ENCODE data around the gene CD22.
"Not testable (repeated sequence)": the region's sequence is repeated elsewhere in the genome, so short reads cannot be mapped to it uniquely, and the experiment has no call there.

CD22 gene

DNA sequence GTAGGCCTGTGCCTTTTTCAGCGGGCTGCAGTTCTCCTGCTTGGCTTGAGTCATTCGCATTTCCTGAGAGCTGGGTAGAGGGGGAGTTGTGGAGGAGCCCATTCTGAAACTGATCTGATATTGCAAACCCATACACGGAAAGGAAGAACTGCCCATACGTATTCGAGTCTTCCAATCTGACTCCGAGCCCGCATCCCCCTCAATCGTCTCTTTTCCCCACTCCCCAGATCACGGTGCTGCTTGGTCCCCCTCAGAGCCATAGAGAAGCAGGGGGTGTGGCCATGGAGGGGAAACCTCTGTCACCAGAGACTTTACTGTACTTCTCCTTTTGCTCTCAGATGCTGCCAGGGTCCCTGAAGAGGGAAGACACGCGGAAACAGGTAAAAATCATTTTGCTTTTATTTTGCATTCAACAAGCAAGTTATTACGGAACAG is at the start of gene CD22:
TSS of gene CD22 (plus strand) at position 337 of the 435 bp plus-strand sequence. CDS start 2,854 bp downstream, outside the sequence.
- peak; percentile 34 for DNase-seq

- no peak for DNase-seq
Measured at GRCh38 chr19:35279374-35279773, 49.6 kb upstream of the CD22 start.

- no peak for DNase-seq
Measured at GRCh38 chr19:35279985-35280821, 48.8 kb upstream of the CD22 start.

GRCh38 chr19:35281303-35281702 is 47.7 kb upstream of the CD22 start:
- DNase-seq: no peak

DNA sequence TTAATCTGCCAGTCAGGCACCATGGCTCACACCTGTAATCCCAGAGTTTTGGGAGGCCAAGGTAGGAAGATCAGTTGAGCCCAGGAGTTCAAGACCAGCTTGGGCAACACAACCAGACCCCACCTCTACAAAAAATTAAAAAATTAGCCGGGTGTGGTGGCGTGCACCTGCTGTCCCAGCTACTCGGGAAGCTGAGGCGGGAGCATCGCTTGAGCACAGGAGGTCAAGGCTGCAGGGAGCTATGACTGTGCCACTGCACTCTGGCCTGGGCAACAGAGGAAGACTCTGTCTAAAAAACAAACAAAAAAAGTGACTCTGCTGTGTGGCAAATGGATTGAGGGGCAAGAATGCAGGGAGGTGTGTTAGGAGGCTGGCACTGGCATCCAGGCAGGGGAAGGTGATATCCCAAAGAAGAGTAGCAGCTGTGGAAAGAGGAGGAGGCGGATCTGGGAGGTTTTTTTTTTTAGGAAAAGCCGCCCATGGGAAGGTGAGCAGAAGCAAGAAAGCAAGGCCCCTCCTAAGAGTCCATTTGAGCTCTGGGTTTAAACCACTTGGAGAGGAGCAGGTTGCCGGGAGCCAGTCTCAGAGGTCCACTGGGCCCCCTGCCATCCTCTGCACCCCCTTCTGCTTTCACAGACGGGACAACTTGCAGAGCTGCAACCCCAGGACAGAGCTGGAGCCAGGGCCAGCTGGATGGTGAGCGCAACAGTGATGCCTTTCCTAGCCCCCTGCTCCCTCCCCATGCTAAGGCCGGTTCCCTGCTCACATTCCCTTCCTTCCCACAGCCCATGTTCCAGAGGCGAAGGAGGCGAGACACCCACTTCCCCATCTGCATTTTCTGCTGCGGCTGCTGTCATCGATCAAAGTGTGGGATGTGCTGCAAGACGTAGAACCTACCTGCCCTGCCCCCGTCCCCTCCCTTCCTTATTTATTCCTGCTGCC is 44.6 kb upstream of the CD22 start:
- DNase-seq: no peak

GRCh38 chr19:35285095-35285449 is 43.9 kb upstream of the CD22 start:
- DNase-seq: no peak

DNA sequence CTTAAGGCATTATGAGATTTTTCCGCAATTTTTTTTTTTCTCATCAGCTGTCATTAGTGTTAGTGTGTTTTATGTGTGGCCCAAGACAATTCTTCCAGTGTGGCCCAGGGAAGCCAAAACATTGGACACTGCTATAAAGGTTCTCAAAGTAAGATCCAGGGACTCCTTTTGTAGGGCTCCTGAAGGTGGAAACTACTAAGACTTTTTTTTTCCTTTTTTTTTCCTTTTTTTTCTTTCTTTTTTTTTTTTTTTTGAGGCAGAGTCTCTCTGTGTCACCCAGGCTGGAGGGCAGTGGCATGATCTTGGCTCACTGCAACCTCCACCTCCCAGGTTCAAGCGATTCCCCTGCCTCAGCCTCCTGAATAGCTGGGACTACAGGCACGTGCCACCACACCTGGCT is 43.5 kb upstream of the CD22 start:
- DNase-seq: not testable (repeated sequence)

DNA sequence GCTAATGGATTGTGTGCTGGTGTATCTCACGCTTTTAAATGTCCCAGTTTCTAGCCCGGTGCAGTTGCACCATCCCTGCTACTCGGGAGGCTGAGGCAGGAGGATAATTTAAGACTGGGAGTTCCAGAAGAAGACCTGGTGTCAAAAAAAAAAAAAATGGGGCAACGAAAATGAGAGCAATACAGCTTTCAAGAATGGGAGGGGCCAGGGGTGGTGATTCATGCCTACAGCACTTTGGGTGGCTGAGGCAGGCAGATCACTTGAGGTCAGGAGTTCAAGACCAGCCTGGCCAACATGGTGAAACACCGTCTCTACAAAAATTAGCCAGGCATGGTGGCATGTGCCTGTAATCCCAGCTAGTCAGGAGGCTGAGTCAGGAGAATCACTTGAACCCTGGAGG is 42.9 kb upstream of the CD22 start:
- not testable (repeated sequence) for DNase-seq

DNA sequence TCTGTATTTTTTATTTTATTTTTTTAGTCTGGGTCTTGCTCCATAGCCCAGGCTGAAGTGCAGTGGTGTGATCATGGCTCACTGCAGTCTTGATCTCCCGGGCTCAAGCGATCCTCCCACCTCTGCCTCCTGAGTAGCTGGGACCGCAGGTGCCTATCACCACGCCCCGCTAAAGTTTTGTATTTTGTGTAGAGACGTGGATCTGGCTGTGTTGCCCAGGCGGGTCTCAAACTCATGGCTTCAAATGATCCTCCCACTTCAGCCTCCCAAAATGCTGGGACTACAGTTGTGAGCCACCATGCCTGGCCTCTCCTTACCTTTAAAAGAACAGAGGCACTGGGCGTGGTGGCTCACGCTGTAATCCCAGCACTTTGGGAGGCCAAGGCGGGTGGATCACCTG is 41.3 kb upstream of the CD22 start:
- no peak for DNase-seq

GRCh38 chr19:35288331-35288730 is 40.7 kb upstream of the CD22 start:
- DNase-seq: no peak

GRCh38 chr19:35288906-35289305 is 40.1 kb upstream of the CD22 start:
- no peak for DNase-seq

- no peak for DNase-seq
Measured at GRCh38 chr19:35290381-35291127, 38.4 kb upstream of the CD22 start.

GRCh38 chr19:35291259-35291658 is 37.7 kb upstream of the CD22 start:
- no peak for DNase-seq

- no peak for DNase-seq
Measured at GRCh38 chr19:35291916-35292315, 37.1 kb upstream of the CD22 start, which contains the start of gene MAG. TSS of gene MAG (plus strand) at chr19:35292161. CDS start at chr19:35295409, 3,248 bp downstream.

DNA sequence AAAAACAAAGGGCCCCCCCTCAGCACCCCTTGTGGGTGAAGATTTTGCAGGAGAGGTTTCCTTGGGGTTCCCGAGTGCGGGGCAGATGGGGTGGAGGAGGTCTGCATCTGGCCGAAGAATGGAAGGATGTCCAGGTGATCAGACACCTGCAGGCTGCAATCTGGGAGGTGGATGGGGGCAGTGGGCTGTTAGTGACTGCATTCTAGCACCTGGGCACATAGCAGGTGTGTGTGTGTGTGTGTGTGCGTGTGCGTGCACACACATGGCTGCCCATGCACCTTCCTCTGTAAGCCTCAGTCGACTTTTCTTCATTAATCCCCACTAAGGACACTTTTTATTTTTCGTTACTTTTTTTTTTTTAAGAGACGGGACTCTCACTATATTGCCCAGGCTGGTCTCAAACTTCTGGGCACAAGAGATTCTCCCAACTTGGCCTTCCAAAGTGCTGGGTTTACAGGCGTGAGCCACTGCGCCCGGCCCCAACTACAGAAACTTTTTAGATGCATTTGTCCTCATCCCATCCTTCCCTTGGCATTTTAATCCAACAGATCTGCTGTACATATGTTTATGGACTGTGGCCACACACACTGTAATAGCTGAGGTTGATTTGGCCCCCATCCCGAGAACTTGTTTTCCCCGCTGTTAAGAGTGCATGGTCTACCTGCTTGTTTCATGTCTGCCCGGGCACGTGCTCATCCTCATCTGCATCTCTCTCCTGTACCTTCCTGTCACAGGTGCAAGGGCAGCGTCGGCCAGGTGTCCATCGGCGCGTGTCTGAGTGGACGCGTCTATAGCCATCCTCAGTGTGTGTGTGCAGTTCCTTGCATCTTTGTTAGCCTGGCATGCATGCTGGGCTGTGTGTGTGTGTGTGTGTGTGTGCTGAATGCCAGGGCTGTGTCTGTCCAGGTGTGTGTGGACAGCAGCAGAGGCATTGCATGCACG is 36.3 kb upstream of the CD22 start:
- no peak for DNase-seq

- DNase-seq: no peak
Measured at GRCh38 chr19:35293363-35293739, 35.6 kb upstream of the CD22 start.

- DNase-seq: no peak
Measured at GRCh38 chr19:35293808-35294207, 35.2 kb upstream of the CD22 start.

DNA sequence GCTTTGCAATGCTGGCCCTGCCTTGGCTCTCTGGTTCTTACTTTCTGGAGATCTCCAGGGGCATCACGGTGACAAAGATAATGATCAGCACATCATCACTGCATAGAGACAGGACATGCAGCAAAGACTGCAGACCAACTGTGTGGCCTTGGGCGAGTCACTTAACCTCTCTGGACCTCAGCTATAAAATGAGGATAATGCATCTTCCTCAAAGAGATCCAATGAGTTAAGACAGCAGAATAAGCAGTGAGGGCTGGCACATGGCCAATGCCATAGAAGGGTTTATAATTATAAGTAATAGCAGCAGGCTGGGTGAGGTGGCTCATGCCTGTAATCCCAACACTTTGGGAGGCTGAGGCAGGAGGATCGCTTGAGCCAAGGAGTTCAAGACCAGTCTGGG is 34.7 kb upstream of the CD22 start:
- DNase-seq: peak; percentile 15

DNA sequence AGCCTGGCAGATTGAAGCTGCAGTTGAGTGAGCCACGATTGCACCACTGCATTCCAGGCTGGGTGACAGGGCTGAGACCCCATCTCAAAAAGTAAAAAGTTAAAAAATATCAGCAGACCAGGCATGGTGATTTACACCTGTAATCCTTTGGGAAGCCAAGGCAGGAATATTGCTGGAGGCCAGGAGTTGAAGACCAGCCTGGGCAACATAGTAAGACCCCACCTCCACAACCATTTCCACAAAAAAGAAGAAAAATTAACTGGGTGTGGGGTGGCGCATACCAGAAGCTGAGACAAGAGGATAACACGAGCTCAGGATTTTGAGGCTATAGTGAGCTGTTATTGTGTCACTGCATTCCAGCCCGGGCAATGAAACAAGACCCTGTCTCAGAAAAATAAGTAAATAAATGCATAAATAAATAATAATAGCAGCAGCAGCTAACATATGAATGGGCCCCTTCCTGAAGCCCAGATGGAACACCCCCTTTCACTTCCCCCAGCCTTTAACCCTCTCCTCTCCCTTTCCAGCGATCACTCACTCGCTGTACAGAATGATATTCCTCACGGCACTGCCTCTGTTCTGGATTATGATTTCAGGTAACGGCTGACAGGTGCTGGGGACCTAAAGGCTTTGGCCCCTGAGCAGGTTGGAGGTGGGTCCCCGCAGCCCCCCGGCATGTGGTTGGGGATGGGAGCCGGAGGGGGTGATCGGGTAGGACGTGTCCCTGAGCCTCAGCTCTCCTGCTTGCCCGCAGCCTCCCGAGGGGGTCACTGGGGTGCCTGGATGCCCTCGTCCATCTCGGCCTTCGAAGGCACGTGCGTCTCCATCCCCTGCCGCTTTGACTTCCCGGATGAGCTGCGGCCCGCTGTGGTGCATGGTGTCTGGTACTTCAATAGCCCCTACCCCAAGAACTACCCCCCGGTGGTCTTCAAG is 33.9 kb upstream of the CD22 start:
- no peak for DNase-seq

DNA sequence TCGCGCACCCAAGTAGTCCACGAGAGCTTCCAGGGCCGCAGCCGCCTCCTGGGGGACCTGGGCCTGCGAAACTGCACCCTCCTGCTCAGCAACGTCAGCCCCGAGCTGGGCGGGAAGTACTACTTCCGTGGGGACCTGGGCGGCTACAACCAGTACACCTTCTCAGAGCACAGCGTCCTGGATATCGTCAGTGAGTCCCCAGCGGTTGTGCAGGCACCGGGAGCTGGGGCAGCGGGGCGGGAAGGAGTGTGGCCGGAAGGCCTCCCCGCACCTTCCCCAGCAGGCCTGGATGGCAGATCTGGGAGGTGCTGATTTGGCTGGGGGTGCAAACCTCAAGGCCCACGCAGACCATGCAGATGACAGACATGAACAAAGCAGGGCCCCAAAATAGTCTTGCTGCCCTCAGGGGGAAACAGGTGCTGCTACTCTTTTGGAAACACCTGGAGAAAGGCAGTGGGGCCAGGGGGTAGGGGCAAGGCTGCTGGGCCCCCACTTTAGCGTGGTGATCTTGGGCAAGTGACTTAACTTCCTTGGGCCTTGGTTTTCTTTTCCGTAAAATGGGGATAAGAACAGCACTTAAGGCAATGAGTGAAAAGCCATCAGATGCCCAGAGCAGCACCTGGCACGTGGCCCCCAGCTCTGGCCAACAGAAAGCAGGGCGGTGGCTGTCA is 33.1 kb upstream of the CD22 start:
- peak; percentile 13 for DNase-seq

All from OCI-M1 (cell line).